Neural crest cell (in vitro differentiated cells): ENCODE results near the gene NUP93. TPM values are rescaled to one million over a fixed set of nuclear protein-coding genes. Genes with fewer than 3 reads are reported as not detected.
A peak's percentile ranks its signal among the peaks of the same experiment; 100 is the strongest.

Source experiments
- DNase-seq: peaks from one replicate; pipeline ENCODE4 v3.0.0; 2021; ENCODE audit warnings: low read depth, mixed read lengths, low spot score
- H3K27ac Mint-ChIP-seq: one replicate; pipeline ENCODE4 v1.8.0; 2021; ENCODE audit warnings: mild to moderate bottlenecking, mixed read lengths; ENCODE audit not compliant: unreplicated experiment
- H3K27me3 Mint-ChIP-seq: 2 replicates; pipeline ENCODE4 v1.8.0; 2021; ENCODE audit warnings: low read depth, mild to moderate bottlenecking, mixed read lengths
- H3K36me3 Mint-ChIP-seq: 2 replicates; pipeline ENCODE4 v1.8.0; 2021; ENCODE audit warnings: low read depth, mild to moderate bottlenecking, mixed read lengths
- H3K4me1 Mint-ChIP-seq: 2 replicates; pipeline ENCODE4 v1.8.0; 2021; ENCODE audit warnings: mixed read lengths
- H3K4me3 Mint-ChIP-seq: one replicate; pipeline ENCODE4 v1.8.0; 2021; ENCODE audit warnings: mild to moderate bottlenecking, mixed read lengths
- H3K9me3 Mint-ChIP-seq: 2 replicates; pipeline ENCODE4 v1.8.0; 2021; ENCODE audit warnings: mixed read lengths
- total RNA-seq: library from RNA; stranded (reverse); gene quantifications from 2 replicates; pipeline ENCODE4 v1.2.1, GENCODE V29; 2021
- TF ChIP-seq, protein P1 (sequence below): fragments of 200-600 bp; sonication (generic); conservative IDR thresholded peaks from 2 replicates; pipeline ENCODE4 v1.5.0; 2021; ENCODE audit warnings: antibody characterized with exemption, mild to moderate bottlenecking

The NUP93 gene
- total RNA-seq, 1 donor from 2014 or later = 152 TPM

DNA sequence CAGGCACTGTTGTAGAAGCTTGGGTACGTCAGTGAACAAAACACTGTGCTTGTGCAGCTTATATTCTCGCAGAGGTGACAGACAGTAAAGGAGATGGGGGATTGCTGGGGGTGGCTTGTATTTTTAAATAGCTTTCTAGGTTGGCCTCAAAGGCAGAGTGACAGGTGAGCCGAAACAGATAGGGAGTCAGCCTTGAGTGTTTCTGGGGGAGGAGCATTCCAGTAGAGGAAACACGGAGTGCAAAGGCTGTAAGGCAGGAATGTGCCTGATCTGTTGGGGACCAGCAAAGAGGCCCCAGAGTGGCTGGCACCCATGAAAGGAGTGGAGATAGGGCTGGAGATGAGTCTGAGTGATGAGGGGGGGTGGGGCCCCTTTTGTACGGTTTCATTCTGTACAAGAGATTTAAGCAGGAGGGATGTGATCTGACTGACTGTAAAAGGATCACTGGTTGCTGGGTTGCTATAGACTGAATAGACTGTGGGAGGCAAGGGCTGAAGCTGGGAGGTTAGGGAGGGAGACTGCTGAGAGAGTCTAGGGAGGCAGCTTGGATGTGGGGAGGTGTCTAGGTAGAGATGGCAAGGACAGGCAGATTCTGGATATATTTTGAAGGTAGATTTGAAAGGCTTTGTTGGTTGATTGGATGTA, 15.2 kb downstream of the NUP93 start:
- Mint-ChIP-seq H3K36me3 (peaks cover 6% of the 10 kb centered on the region), H3K4me3 (no peak overlapping the region), H3K27ac (peak overlapping the region; percentile 0)

DNA sequence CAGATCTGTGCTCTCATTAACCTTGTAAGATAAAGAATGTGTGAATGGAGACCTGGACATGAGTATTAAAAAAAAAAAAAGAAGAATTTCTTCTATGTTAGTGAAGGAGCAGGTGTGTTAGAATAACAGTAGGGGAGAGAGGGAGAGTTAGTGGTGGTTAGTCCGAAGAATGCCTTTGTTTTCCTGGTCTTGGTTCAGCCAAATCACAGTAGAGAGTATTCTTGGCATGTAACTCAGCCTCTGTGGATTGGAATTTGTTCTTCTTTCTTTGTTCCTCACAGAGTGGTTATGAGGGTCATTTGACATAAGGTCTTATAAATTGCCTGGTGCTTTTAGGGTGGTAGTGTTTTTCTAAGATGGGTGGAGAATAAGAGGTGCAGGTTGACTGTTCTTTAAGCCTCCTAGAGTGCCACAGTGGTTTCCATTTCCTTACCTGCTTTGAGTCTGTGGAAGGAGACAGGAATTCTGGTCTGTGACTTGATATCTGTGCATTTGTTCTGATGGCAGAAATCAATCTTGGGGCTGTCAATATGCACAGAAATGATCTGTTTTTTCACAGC, 17.6 kb downstream of the NUP93 start:
- Mint-ChIP-seq H3K9me3 (peaks cover 3% of the 10 kb centered on the region), H3K27ac (no peak overlapping the region), H3K27me3 (no peaks in the 10 kb centered on the region), H3K4me3 (no peak overlapping the region), H3K4me1 (peaks cover 20% of the 10 kb centered on the region), H3K36me3 (peaks cover 7% of the 10 kb centered on the region)
- TF ChIP-seq, protein P1, sequence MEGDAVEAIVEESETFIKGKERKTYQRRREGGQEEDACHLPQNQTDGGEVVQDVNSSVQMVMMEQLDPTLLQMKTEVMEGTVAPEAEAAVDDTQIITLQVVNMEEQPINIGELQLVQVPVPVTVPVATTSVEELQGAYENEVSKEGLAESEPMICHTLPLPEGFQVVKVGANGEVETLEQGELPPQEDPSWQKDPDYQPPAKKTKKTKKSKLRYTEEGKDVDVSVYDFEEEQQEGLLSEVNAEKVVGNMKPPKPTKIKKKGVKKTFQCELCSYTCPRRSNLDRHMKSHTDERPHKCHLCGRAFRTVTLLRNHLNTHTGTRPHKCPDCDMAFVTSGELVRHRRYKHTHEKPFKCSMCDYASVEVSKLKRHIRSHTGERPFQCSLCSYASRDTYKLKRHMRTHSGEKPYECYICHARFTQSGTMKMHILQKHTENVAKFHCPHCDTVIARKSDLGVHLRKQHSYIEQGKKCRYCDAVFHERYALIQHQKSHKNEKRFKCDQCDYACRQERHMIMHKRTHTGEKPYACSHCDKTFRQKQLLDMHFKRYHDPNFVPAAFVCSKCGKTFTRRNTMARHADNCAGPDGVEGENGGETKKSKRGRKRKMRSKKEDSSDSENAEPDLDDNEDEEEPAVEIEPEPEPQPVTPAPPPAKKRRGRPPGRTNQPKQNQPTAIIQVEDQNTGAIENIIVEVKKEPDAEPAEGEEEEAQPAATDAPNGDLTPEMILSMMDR = no peak
- DNase-seq = no peak

More for the DNA sequence above, 15.2 kb downstream of the NUP93 start:
- no peak for DNase-seq
- Mint-ChIP-seq H3K9me3 (no peaks in the 10 kb centered on the region), H3K4me1 (peaks cover 22% of the 10 kb centered on the region), H3K27me3 (no peaks in the 10 kb centered on the region)
- TF ChIP-seq, protein P1 = no peak

DNA sequence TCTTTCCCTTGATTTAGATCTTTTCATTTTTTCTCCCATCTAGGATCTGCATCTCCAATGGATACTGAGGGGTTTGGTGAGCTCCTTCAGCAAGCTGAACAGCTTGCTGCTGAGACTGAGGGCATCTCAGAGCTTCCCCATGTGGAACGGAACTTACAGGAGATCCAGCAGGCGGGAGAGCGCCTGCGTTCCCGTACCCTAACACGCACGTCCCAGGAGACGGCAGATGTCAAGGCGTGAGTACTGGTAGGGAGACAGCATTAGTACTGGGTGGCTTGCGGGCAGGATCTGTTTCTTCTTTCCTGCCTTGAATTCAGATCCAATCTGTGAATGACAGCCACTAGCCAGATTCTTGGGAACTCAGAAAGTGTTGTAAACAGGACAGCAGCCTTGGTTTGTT, 18.3 kb downstream of the NUP93 start:
- TF ChIP-seq, protein P1 = no peak
- Mint-ChIP-seq H3K27me3 (no peaks in the 10 kb centered on the region), H3K9me3 (peaks cover 5% of the 10 kb centered on the region), H3K4me3 (no peak overlapping the region), H3K36me3 (peaks cover 13% of the 10 kb centered on the region), H3K4me1 (peaks cover 19% of the 10 kb centered on the region), H3K27ac (no peak overlapping the region)
- DNase-seq = no peak

DNA sequence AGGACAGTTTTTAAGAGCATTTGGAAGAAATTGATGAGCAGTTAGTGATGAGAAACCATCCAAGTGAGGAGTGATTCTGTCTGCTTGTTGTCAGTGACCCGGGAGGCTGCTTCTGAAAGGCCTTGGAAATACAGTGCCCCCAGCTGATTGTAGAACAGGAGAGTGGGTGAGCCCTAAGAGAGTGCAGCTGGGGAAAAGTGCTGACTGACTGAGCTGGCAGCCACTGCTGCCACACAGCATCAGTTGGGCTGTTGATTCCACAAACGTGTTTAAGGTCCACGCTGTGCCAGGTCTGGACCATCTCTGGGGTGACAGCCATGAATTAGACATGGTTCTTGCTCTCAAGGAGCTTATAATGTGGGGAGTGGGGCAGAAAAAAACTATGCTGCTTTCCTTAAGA, 18.9 kb downstream of the NUP93 start:
- H3K4me3 Mint-ChIP-seq = no peak overlapping the region
- peaks cover 19% of the 10 kb centered on the region for H3K36me3 Mint-ChIP-seq
- no peak for DNase-seq
- H3K4me1 Mint-ChIP-seq = peaks cover 13% of the 10 kb centered on the region
- TF ChIP-seq, protein P1 = no peak
- peaks cover 9% of the 10 kb centered on the region for H3K9me3 Mint-ChIP-seq
- no peak overlapping the region for H3K27ac Mint-ChIP-seq
- H3K27me3 Mint-ChIP-seq = no peaks in the 10 kb centered on the region

DNA sequence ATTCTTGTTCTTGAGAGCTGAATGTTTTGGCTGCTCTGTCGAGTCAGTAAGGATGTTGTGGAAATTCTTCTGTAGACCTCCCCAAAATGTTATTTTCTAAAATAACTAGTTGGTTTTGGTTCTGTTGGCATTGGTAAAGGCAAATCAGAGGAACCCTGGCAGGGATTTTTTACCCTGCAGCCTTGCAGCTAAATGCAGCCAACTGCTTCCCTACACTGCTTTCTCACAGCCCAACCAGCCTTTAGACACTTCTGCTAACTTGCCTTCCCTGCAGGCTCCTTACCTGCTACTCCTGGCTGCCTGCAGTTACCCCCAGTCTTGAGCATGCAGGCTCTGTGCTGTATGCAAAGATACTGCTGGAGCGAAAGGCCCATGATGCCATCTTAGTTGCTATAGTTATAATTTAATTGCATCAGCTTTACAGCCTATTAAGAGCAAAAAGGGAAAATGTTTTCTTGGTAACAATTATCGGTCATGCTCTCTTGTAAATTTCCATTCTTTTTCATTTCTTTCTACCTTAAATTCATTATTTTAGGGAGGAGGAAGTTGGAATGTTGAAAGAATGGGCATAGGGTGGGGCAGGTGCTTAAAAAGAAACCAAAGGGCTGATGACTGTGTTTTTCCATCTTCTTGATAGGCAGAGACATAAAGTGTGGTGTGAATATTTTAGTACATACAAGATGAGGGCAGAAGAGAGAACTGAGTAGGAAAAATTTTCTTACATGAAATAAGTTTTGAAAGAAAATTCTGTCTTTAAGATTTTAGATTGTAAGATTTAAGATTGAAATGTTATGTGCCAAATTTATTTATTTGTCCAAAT, 20.0 kb downstream of the NUP93 start:
- H3K27ac Mint-ChIP-seq = no peak overlapping the region
- TF ChIP-seq, protein P1 = no peak
- no peak overlapping the region for H3K4me3 Mint-ChIP-seq
- H3K9me3 Mint-ChIP-seq = peaks cover 13% of the 10 kb centered on the region
- peaks cover 25% of the 10 kb centered on the region for H3K36me3 Mint-ChIP-seq
- H3K4me1 Mint-ChIP-seq = peaks cover 6% of the 10 kb centered on the region
- H3K27me3 Mint-ChIP-seq = no peaks in the 10 kb centered on the region
- no peak for DNase-seq
